Mammary epithelial cell (primary cell): Measurements from ENCODE around the gene B3GLCT.

Source experiments
- CTCF ChIP-seq, 2 donors: IDR thresholded peaks in 1 of 2; conservative IDR thresholded peaks in 1 of 2; 2 replicates each; pipeline ENCODE4 v1.5.1; 2011 to 2012; ENCODE audit warnings: inconsistent platforms in 2 of 2, low read length in 2 of 2, mild to moderate bottlenecking in 2 of 2, control low read depth in 1 of 2, low read depth in 1 of 2; ENCODE audit not compliant: insufficient read depth in 1 of 2; ENCODE audit errors: extremely low read depth in 1 of 2
- EZH2 ChIP-seq: IDR thresholded peaks from 2 replicates; pipeline ENCODE4 v1.6.1; 2012; ENCODE audit warnings: low read length, inconsistent platforms, borderline replicate concordance

GRCh38 chr13:31352467-31352866 lies 152.7 kb downstream of the B3GLCT start:
- TF ChIP-seq CTCF (conservative IDR thresholded peaks at IDR 0.05 in 1 of 2, IDR thresholded peaks at IDR 0.05 in 1 of 2; ENCODE audit: extremely low read depth in 1 of 2, insufficient read depth in 1 of 2, low read depth in 1 of 2, low read length in 2 of 2) (no peak), EZH2 (no peak)
